Panc1 (cell line): Measurements from ENCODE around the gene POU2AF1. TPM values are rescaled to one million over a fixed set of nuclear protein-coding genes. Genes with fewer than 3 reads are reported as not detected.

Source experiments
- ATAC-seq: fragments of 200-7000 bp; cut with Tn5 transposase; 2 replicates; pipeline ENCODE4 v1.9.1; 2020; ENCODE audit warnings: mild to moderate bottlenecking, moderate library complexity
- BruUV-seq: library from RNA; stranded (reverse); fragments of 400-500 nt; replicated peaks from 2 replicates; lab custom pipeline; 2021; lab: Mats Ljungman, UMichigan
- CTCF ChIA-PET: fragments of 300-600 bp; sonication (Branson Sonifier 250); formaldehyde crosslinking; loops from one replicate; lab custom pipeline; 2022; ENCODE audit warnings: antibody characterized with exemption; lab: Charles Lee
- POLR2A ChIA-PET: fragments of 300-600 bp; sonication (Branson Sonifier 250); formaldehyde crosslinking; loops from one replicate; lab custom pipeline; 2022; ENCODE audit warnings: antibody characterized with exemption; lab: Charles Lee
- DNase-seq: peaks from one replicate; pipeline ENCODE4 v3.0.0-alpha.2; 2010; ENCODE audit warnings: low read depth, low spot score
- H3K27ac ChIP-seq: 2 replicates; pipeline ENCODE4 v1.5.1; 2011; ENCODE audit warnings: mild to moderate bottlenecking, low read length, inconsistent platforms
- H3K27me3 ChIP-seq: fragments of 200-500 bp; sonication (Bioruptor generic); 2 replicates; pipeline ENCODE4 v1.6.0; 2014; ENCODE audit warnings: low read length, inconsistent platforms; ENCODE audit not compliant: control insufficient read depth, insufficient read depth
- H3K36me3 ChIP-seq: fragments of 200-500 bp; sonication (Bioruptor generic); 2 replicates; pipeline ENCODE4 v1.5.1; 2014; ENCODE audit warnings: inconsistent platforms, mild to moderate bottlenecking, low read length, moderate library complexity; ENCODE audit not compliant: control insufficient read depth, insufficient read depth
- H3K4me1 ChIP-seq: 2 replicates; pipeline ENCODE4 v1.5.1; 2011; ENCODE audit warnings: inconsistent platforms, mild to moderate bottlenecking, low read length, moderate library complexity; ENCODE audit not compliant: control insufficient read depth, insufficient read depth
- H3K4me3 ChIP-seq, 2 experiments: 2 replicates each; pipeline ENCODE4 v1.5.1; 2011 to 2012; ENCODE audit warnings: low read depth in 2 of 2, low read length in 2 of 2, mild to moderate bottlenecking in 2 of 2, inconsistent platforms in 1 of 2, moderate library complexity in 1 of 2
- H3K9me3 ChIP-seq: fragments of 200-500 bp; sonication (Bioruptor generic); 2 replicates; pipeline ENCODE4 v1.5.1; 2014; ENCODE audit warnings: low read depth, mild to moderate bottlenecking, inconsistent platforms, low read length, moderate library complexity; ENCODE audit not compliant: control insufficient read depth, insufficient read depth
- CTCF ChIP-seq: fragments of 450-650 bp; IDR thresholded peaks from 2 replicates; pipeline ENCODE4 v1.5.1; 2017; ENCODE audit warnings: mild to moderate bottlenecking
- POLR2AphosphoS5 ChIP-seq: IDR thresholded peaks from 2 replicates; pipeline ENCODE4 v1.6.1; 2012; ENCODE audit warnings: mild to moderate bottlenecking, low read depth, low read length, moderate library complexity
- SIN3A ChIP-seq: IDR thresholded peaks from 2 replicates; pipeline ENCODE4 v1.6.1; 2012; ENCODE audit warnings: low read depth, mild to moderate bottlenecking, low read length, moderate library complexity, borderline replicate concordance; ENCODE audit not compliant: insufficient read depth
- TCF7L2 ChIP-seq: IDR thresholded peaks from 2 replicates; pipeline ENCODE4 v1.6.1; 2011; ENCODE audit warnings: mild to moderate bottlenecking, low read depth, low read length, inconsistent platforms
- in situ Hi-C: cut with HindIII; loops from 2 replicates; pipeline ENCODE4 v1.10.0; 2016; ENCODE audit warnings: low sequenced_read_pairs, low pct_unique_long_range_greater_than_20kb
- intact Hi-C: fragments of 100-400 bp; cut with micrococcal nuclease; formaldehyde crosslinking; loops from one replicate; pipeline ENCODE4 v1.10.0; 2022; ENCODE audit not compliant: unreplicated experiment
- total RNA-seq: library from RNA; stranded (reverse); gene quantifications from one replicate; pipeline ENCODE4 v1.2.1, GENCODE V29; 2021; ENCODE audit not compliant: unreplicated experiment
- TF ChIP-seq, protein P1 (sequence below), 2 experiments: IDR thresholded peaks; 2 replicates each; pipeline ENCODE4 v1.6.1; 2011 to 2012; ENCODE audit warnings: low read depth in 2 of 2, control low read depth in 1 of 2, low read length in 1 of 2, mild to moderate bottlenecking in 1 of 2, moderate library complexity in 1 of 2; ENCODE audit not compliant: insufficient read depth in 1 of 2

The POU2AF1 gene
- total RNA-seq, 1 experiment from 2014 or later, result 0.18 TPM

- DNase-seq (no peak), ATAC-seq (no peak)
- TF ChIP-seq POLR2AphosphoS5 (no peak), CTCF (no peak), SIN3A (no peak)
- TF ChIP-seq, protein P1, sequence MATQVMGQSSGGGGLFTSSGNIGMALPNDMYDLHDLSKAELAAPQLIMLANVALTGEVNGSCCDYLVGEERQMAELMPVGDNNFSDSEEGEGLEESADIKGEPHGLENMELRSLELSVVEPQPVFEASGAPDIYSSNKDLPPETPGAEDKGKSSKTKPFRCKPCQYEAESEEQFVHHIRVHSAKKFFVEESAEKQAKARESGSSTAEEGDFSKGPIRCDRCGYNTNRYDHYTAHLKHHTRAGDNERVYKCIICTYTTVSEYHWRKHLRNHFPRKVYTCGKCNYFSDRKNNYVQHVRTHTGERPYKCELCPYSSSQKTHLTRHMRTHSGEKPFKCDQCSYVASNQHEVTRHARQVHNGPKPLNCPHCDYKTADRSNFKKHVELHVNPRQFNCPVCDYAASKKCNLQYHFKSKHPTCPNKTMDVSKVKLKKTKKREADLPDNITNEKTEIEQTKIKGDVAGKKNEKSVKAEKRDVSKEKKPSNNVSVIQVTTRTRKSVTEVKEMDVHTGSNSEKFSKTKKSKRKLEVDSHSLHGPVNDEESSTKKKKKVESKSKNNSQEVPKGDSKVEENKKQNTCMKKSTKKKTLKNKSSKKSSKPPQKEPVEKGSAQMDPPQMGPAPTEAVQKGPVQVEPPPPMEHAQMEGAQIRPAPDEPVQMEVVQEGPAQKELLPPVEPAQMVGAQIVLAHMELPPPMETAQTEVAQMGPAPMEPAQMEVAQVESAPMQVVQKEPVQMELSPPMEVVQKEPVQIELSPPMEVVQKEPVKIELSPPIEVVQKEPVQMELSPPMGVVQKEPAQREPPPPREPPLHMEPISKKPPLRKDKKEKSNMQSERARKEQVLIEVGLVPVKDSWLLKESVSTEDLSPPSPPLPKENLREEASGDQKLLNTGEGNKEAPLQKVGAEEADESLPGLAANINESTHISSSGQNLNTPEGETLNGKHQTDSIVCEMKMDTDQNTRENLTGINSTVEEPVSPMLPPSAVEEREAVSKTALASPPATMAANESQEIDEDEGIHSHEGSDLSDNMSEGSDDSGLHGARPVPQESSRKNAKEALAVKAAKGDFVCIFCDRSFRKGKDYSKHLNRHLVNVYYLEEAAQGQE (IDR thresholded peaks at IDR 0.05; ENCODE audit: insufficient read depth in 1 of 2, low read depth in 2 of 2, low read length in 1 of 2), result no peak
- Histone ChIP-seq H3K36me3 (no peaks in the 10 kb centered on the region), H3K4me1 (no peaks in the 10 kb centered on the region), H3K4me3 (no peak overlapping the region), H3K9me3 (no peaks in the 10 kb centered on the region), H3K27ac (no peak overlapping the region), H3K27me3 (no peaks in the 10 kb centered on the region; the same call in 1 of the 2 replicates)
- BruUV-seq, result no TSS peak
- ChIA-PET CTCF (no interaction called here), POLR2A (no interaction called here)
- in situ Hi-C loops (no loop called here), intact Hi-C loops (no loop called here)
These were observed 36.7 kb downstream of the POU2AF1 start for GRCh38 chr11:111342329-111342728.

- Histone ChIP-seq H3K27ac (no peak overlapping the region), H3K9me3 (no peaks in the 10 kb centered on the region), H3K27me3 (no peaks in the 10 kb centered on the region; the same call in 1 of the 2 replicates), H3K4me3 (no peak overlapping the region), H3K4me1 (no peaks in the 10 kb centered on the region), H3K36me3 (no peaks in the 10 kb centered on the region)
- in situ Hi-C loops (no loop called here), intact Hi-C loops (no loop called here)
- no TSS peak for BruUV-seq
- ATAC-seq (no peak), DNase-seq (no peak)
- POLR2A ChIA-PET, result no interaction called here
- CTCF ChIA-PET, result no interaction called here
- TF ChIP-seq SIN3A, result no peak
- TF ChIP-seq TCF7L2, result no peak
- no peak for TF ChIP-seq CTCF
- TF ChIP-seq POLR2AphosphoS5, result no peak
- TF ChIP-seq, protein P1 (IDR thresholded peaks at IDR 0.05; ENCODE audit: insufficient read depth in 1 of 2, low read depth in 2 of 2, low read length in 1 of 2), result no peak
These were observed 39.2 kb downstream of the POU2AF1 start for GRCh38 chr11:111339758-111340388.
